MCF 10A (cell line): ENCODE measurements around the gene C2orf78. TPM values are rescaled to one million over a fixed set of nuclear protein-coding genes. Genes with fewer than 3 reads are reported as not detected.

Source experiments
- BruUV-seq: library from RNA; stranded (reverse); fragments of 400-500 nt; replicated peaks from 2 replicates; lab custom pipeline; 2021; lab: Mats Ljungman, UMichigan
- CTCF ChIA-PET: fragments of 300-600 bp; sonication (Branson Sonifier 250); formaldehyde crosslinking; extraction: SDS; loops from one replicate; lab custom pipeline; 2021; ENCODE audit warnings: antibody characterized with exemption, inconsistent platforms; lab: Yijun Ruan, JAX
- POLR2A ChIA-PET: fragments of 300-600, 350-650 bp; sonication (Branson Sonifier 250); formaldehyde crosslinking; extraction: SDS; loops from one replicate; lab custom pipeline; 2020; ENCODE audit warnings: antibody characterized with exemption, inconsistent platforms; lab: Yijun Ruan, JAX
- DNase-seq: peaks from one replicate; pipeline ENCODE4 v3.0.0-alpha.2; 2018; ENCODE audit not compliant: unreplicated experiment
- H3K27ac Mint-ChIP-seq: one replicate; pipeline ENCODE4 v1.8.0; 2022; ENCODE audit warnings: mild to moderate bottlenecking, low read depth, mixed read lengths; ENCODE audit not compliant: unreplicated experiment
- H3K27me3 Mint-ChIP-seq: one replicate; pipeline ENCODE4 v1.8.0; 2022; ENCODE audit warnings: mixed read lengths; ENCODE audit not compliant: insufficient read depth, unreplicated experiment
- H3K36me3 Mint-ChIP-seq: one replicate; pipeline ENCODE4 v1.8.0; 2022; ENCODE audit warnings: mild to moderate bottlenecking, moderate library complexity, mixed read lengths; ENCODE audit not compliant: insufficient read depth, unreplicated experiment
- H3K4me1 Mint-ChIP-seq: one replicate; pipeline ENCODE4 v1.8.0; 2022; ENCODE audit warnings: mixed read lengths; ENCODE audit not compliant: insufficient read depth, unreplicated experiment
- H3K4me3 Mint-ChIP-seq: one replicate; pipeline ENCODE4 v1.8.0; 2022; ENCODE audit warnings: mild to moderate bottlenecking, moderate library complexity, mixed read lengths; ENCODE audit not compliant: unreplicated experiment
- H3K9me3 Mint-ChIP-seq: one replicate; pipeline ENCODE4 v1.8.0; 2022; ENCODE audit warnings: mixed read lengths; ENCODE audit not compliant: unreplicated experiment
- intact Hi-C: fragments of 100-400 bp; cut with micrococcal nuclease; formaldehyde crosslinking; loops from 2 replicates; pipeline ENCODE4 v1.14.1; 2022
- total RNA-seq: library from RNA; stranded (reverse); gene quantifications from 2 replicates; pipeline ENCODE4 v1.2.3, GENCODE V29; 2022
- TF ChIP-seq, protein P1 (sequence below): fragments of 200-600 bp; IDR thresholded peaks from one replicate; pipeline ENCODE4 v1.8.0; 2022; ENCODE audit warnings: antibody characterized with exemption, mild to moderate bottlenecking; ENCODE audit not compliant: unreplicated experiment

Gene C2orf78
- total RNA-seq, 1 experiment from 2014 or later: not detected

GRCh38 chr2:73818296-73818695, 34.3 kb downstream of the C2orf78 start:
- ChIA-PET POLR2A (interaction anchor here (0.9 kb wide), 1 partner anchor 302 kb away, joined by 3 read pairs; no protein-coding TSS in a partner anchor), CTCF (no interaction called here)
- H3K4me1 Mint-ChIP-seq: no peaks in the 10 kb centered on the region
- H3K9me3 Mint-ChIP-seq: no peaks in the 10 kb centered on the region
- BruUV-seq: no TSS peak
- TF ChIP-seq, protein P1, sequence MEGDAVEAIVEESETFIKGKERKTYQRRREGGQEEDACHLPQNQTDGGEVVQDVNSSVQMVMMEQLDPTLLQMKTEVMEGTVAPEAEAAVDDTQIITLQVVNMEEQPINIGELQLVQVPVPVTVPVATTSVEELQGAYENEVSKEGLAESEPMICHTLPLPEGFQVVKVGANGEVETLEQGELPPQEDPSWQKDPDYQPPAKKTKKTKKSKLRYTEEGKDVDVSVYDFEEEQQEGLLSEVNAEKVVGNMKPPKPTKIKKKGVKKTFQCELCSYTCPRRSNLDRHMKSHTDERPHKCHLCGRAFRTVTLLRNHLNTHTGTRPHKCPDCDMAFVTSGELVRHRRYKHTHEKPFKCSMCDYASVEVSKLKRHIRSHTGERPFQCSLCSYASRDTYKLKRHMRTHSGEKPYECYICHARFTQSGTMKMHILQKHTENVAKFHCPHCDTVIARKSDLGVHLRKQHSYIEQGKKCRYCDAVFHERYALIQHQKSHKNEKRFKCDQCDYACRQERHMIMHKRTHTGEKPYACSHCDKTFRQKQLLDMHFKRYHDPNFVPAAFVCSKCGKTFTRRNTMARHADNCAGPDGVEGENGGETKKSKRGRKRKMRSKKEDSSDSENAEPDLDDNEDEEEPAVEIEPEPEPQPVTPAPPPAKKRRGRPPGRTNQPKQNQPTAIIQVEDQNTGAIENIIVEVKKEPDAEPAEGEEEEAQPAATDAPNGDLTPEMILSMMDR: no peak
- H3K36me3 Mint-ChIP-seq: no peaks in the 10 kb centered on the region
- no peaks in the 10 kb centered on the region for H3K27me3 Mint-ChIP-seq
- intact Hi-C loops: no loop called here
- DNase-seq: no peak
- H3K27ac Mint-ChIP-seq: no peak overlapping the region
- no peak overlapping the region for H3K4me3 Mint-ChIP-seq

DNA sequence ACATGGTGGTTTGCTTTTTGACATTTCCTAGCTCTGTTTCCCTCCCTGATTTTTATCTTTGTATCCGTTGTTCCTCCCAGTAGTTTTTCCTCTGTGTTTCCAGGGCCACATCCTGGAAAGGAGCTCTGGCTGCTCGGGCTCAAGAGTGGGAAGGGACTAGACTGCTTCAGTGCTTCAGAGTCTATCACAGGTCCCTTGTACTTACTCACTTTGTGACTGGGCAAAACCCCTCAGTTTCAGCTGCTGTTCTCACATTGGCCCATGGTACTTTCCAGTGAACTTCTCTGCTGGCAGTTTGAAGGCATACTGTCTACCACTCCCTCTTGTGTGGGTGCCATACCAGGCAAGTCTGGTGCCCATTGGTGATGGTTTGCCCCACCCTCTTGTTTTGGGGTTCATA, 37.2 kb downstream of the C2orf78 start:
- Mint-ChIP-seq H3K4me1 (no peaks in the 10 kb centered on the region), H3K9me3 (no peaks in the 10 kb centered on the region), H3K4me3 (no peak overlapping the region), H3K27ac (no peak overlapping the region), H3K36me3 (no peaks in the 10 kb centered on the region), H3K27me3 (no peaks in the 10 kb centered on the region)
- no TSS peak for BruUV-seq
- CTCF ChIA-PET: interaction anchor here (0.6 to 1.6 kb wide), 4 partner anchors 9 to 441 kb away, joined by 5 to 8 read pairs (median 6); no protein-coding TSS in a partner anchor
- TF ChIP-seq, protein P1: no peak
- intact Hi-C loops: no loop called here
- no peak for DNase-seq
- POLR2A ChIA-PET: interaction anchor here (0.6 to 1.2 kb wide), 3 partner anchors 109 to 619 kb away, joined by 3 read pairs; no protein-coding TSS in a partner anchor

GRCh38 chr2:73821669-73822068, 37.7 kb downstream of the C2orf78 start:
- intact Hi-C loops: no loop called here
- Mint-ChIP-seq H3K27ac (no peak overlapping the region), H3K4me1 (no peaks in the 10 kb centered on the region), H3K9me3 (no peaks in the 10 kb centered on the region), H3K36me3 (no peaks in the 10 kb centered on the region), H3K4me3 (no peak overlapping the region), H3K27me3 (no peaks in the 10 kb centered on the region)
- no peak for DNase-seq
- no TSS peak for BruUV-seq
- TF ChIP-seq, protein P1: no peak
- CTCF ChIA-PET: interaction anchor here (0.6 to 7.4 kb wide), 8 partner anchors 10 to 440 kb away, joined by 3 to 137 read pairs (median 6); partner anchors contain the start of gene BOLA3
- POLR2A ChIA-PET: interaction anchor here (0.6 to 1.2 kb wide), 2 partner anchors 108 to 619 kb away, joined by 3 read pairs; no protein-coding TSS in a partner anchor

- H3K9me3 Mint-ChIP-seq: no peaks in the 10 kb centered on the region
- intact Hi-C loops: no loop called here
- no TSS peak for BruUV-seq
- POLR2A ChIA-PET: interaction anchor here (2.1 kb wide), 1 partner anchor 325 kb away, joined by 8 read pairs; the partner anchor contains the start of gene BOLA3
- TF ChIP-seq, protein P1: no peak
- no peaks in the 10 kb centered on the region for H3K36me3 Mint-ChIP-seq
- no peak overlapping the region for H3K27ac Mint-ChIP-seq
- H3K4me3 Mint-ChIP-seq: no peak overlapping the region
- no peaks in the 10 kb centered on the region for H3K4me1 Mint-ChIP-seq
- H3K27me3 Mint-ChIP-seq: no peaks in the 10 kb centered on the region
- no peak for DNase-seq
- CTCF ChIA-PET: interaction anchor here (0.6 to 7.4 kb wide), 14 partner anchors 9 to 513 kb away, joined by 3 to 137 read pairs (median 4); partner anchors contain the start of gene BOLA3
Measured at GRCh38 chr2:73822276-73822675, 38.3 kb downstream of the C2orf78 start.
